ENCODE data around the gene OR51B6. TPM values are rescaled to one million over a fixed set of nuclear protein-coding genes. Genes with fewer than 3 reads are reported as not detected.

OR51B6 gene
- total RNA-seq, 4 donors from 2014 or later, result not detected

- Histone ChIP-seq H3K9me3 (peaks cover 0 to 5% (median 0%) of the 10 kb centered on the region in 4 donors), H3K4me1 (no peaks in the 10 kb centered on the region), H3K27ac (replicated peaks in 1 of 4) (no peak overlapping the region), H3K4me3 (no peak overlapping the region), H3K36me3 (no peaks in the 10 kb centered on the region), H3K27me3 (no peaks in the 10 kb centered on the region)
- no peak for DNase-seq (ENCODE audit: extremely low spot score)
- intact Hi-C loops (cut with DNase I), result no loop called here
- TF ChIP-seq EP300 (IDR thresholded peaks at IDR 0.05) (no peak), POLR2A (IDR thresholded peaks at IDR 0.05; ENCODE audit: low read depth) (no peak), POLR2AphosphoS5 (IDR thresholded peaks at IDR 0.05) (no peak)
- TF ChIP-seq, protein P1, sequence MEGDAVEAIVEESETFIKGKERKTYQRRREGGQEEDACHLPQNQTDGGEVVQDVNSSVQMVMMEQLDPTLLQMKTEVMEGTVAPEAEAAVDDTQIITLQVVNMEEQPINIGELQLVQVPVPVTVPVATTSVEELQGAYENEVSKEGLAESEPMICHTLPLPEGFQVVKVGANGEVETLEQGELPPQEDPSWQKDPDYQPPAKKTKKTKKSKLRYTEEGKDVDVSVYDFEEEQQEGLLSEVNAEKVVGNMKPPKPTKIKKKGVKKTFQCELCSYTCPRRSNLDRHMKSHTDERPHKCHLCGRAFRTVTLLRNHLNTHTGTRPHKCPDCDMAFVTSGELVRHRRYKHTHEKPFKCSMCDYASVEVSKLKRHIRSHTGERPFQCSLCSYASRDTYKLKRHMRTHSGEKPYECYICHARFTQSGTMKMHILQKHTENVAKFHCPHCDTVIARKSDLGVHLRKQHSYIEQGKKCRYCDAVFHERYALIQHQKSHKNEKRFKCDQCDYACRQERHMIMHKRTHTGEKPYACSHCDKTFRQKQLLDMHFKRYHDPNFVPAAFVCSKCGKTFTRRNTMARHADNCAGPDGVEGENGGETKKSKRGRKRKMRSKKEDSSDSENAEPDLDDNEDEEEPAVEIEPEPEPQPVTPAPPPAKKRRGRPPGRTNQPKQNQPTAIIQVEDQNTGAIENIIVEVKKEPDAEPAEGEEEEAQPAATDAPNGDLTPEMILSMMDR (IDR thresholded peaks at IDR 0.05), result no peak
Observed at GRCh38 chr11:5369789-5370188, 18.5 kb downstream of the OR51B6 start.

DNA sequence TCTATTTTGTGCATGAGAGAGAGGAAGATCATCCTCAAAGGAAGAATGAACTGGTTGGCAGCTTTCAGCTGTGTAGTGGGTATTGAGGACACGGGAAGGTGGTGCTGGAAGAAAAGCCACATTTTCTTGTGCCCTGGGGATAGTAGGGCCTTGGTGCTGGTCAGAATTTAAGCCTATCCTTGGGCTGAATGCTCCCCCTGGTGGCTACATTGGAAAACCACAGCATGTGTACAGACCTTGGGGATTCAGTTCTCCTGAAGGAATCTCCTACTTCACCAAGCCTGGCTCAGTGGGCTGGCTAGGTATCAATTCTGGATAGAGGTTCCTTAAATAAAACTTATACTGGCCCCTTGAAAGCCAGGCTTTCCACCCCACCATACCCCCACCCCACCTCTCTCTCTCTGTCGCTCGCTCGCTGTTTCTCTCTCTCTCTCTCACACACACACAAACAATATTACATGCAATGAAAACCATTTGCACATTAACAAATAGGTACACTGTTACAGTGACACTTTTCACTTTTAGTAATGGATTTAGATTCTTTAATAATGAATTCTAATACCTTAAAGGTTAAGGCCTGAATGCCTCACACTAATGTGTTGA lies 29.5 kb downstream of the OR51B6 start:
- intact Hi-C loops (cut with DNase I), result loop anchor here (10.0 kb wide), 1 partner anchor 256 kb away; no protein-coding TSS in a partner anchor
- H3K27me3 ChIP-seq, result no peaks in the 10 kb centered on the region
- no peaks in the 10 kb centered on the region for H3K36me3 ChIP-seq
- no peaks in the 10 kb centered on the region for H3K9me3 ChIP-seq
- H3K4me1 ChIP-seq, result no peaks in the 10 kb centered on the region
- no peak overlapping the region for H3K4me3 ChIP-seq
- no peak overlapping the region for H3K27ac ChIP-seq (replicated peaks in 1 of 4)
- 74% methylated on average over 4 of the region's 4 CpGs for WGBS
- TF ChIP-seq, protein P1 (IDR thresholded peaks at IDR 0.05), result peak; percentile 28 to 56 (median 40)
- TF ChIP-seq EP300 (IDR thresholded peaks at IDR 0.05), result no peak
- no peak for DNase-seq (ENCODE audit: extremely low spot score)

DNA sequence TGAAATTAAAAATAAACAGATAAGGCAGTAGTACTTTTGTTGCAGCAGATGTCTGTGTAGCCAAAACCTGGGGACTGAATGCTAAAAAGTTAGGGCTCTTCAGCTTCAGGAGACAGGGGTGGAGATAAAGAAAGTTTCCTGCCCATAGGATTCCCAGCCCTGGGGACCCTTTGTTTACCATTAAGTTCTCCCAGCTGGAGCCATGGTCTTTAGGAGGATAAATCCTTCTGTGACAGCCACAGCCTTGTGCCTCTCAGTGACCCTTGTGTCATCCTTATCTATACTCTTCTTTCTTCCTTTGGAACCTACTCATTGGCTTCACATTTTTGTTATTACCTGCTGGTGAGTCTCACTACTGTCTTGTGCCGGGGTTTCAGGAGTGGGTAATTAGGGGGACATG lies 32.3 kb downstream of the OR51B6 start, which contains the start of gene OR51M1:
Gene OR51M1 (plus strand): TSS at position 237 of the 400 bp plus-strand sequence. CDS start 5,587 bp downstream, outside the sequence.
- no peaks in the 10 kb centered on the region for H3K27me3 ChIP-seq
- H3K27ac ChIP-seq (replicated peaks in 1 of 4), result no peak within 1 kb of the TSS

GRCh38 chr11:5384335-5384734 lies 33.0 kb downstream of the OR51B6 start:
- no peak for TF ChIP-seq POLR2AphosphoS5 (IDR thresholded peaks at IDR 0.05)
- no peak for TF ChIP-seq EP300 (IDR thresholded peaks at IDR 0.05)
- no peak for TF ChIP-seq POLR2A (IDR thresholded peaks at IDR 0.05; ENCODE audit: low read depth)
- TF ChIP-seq, protein P1 (IDR thresholded peaks at IDR 0.05), result no peak
- intact Hi-C loops (cut with DNase I), result loop anchor here (10.0 kb wide), 1 partner anchor 260 kb away; no protein-coding TSS in a partner anchor
- Histone ChIP-seq H3K36me3 (no peaks in the 10 kb centered on the region), H3K27me3 (no peaks in the 10 kb centered on the region), H3K4me3 (no peak overlapping the region), H3K27ac (replicated peaks in 1 of 4) (no peak overlapping the region), H3K4me1 (no peaks in the 10 kb centered on the region), H3K9me3 (no peaks in the 10 kb centered on the region)
- DNase-seq (ENCODE audit: extremely low spot score), result no peak
- 66% methylated on average over 2 of the region's 2 CpGs for WGBS

More for the DNA sequence above, 32.3 kb downstream of the OR51B6 start, which contains the start of gene OR51M1:
- TF ChIP-seq, protein P1 (IDR thresholded peaks at IDR 0.05), result no peak
- Histone ChIP-seq H3K36me3 (no peaks in the 10 kb centered on the region), H3K9me3 (no peaks in the 10 kb centered on the region), H3K4me3 (no peak within 1 kb of the TSS), H3K4me1 (no peaks in the 10 kb centered on the region)
- no peak for DNase-seq (ENCODE audit: extremely low spot score)
- intact Hi-C loops (cut with DNase I), result loop anchor here (10.0 kb wide), 1 partner anchor 259 kb away; no protein-coding TSS in a partner anchor
- WGBS, result 59% methylated on average over 1 of the region's 1 CpG

DNA sequence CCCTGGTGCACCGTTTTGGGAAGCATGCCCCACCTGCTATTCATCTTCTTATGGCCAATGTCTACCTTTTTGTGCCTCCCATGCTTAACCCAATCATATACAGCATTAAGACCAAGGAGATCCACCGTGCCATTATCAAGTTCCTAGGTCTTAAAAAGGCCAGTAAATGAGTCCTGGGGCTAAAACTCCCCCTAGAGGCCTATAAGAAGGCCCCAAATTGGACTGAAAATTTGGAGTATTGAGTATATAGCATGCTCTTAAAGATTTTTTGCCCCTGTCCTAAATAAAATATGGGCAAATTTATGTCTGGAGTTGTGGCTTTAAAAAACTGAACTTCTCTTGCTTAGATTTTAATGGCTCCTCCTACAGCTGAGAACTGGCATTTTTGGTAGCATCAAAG lies 38.9 kb downstream of the OR51B6 start:
- Histone ChIP-seq H3K27ac (replicated peaks in 1 of 4) (no peak overlapping the region), H3K36me3 (no peaks in the 10 kb centered on the region), H3K4me3 (no peak overlapping the region), H3K9me3 (no peaks in the 10 kb centered on the region), H3K4me1 (no peaks in the 10 kb centered on the region), H3K27me3 (no peaks in the 10 kb centered on the region)
- TF ChIP-seq, protein P1 (IDR thresholded peaks at IDR 0.05), result no peak
- TF ChIP-seq POLR2A (IDR thresholded peaks at IDR 0.05; ENCODE audit: low read depth), result no peak
- 78% methylated on average over 2 of the region's 2 CpGs for WGBS
- intact Hi-C loops (cut with DNase I), result no loop called here
- no peak for DNase-seq (ENCODE audit: extremely low spot score)

All from esophagus muscularis mucosa (tissue), 4 donors.